Heart left ventricle (tissue), 16 donors: ENCODE results near the gene LRPAP1. TPM values are rescaled to one million over a fixed set of nuclear protein-coding genes. Genes with fewer than 3 reads are reported as not detected.
A peak's percentile ranks its signal among the peaks of the same experiment; 100 is the strongest.

Experiments used
- ATAC-seq, 4 donors: fragments of 200-7000 bp; cut with Tn5 transposase; one replicate each; pipeline ENCODE4 v1.9.1; 2020 to 2022; ENCODE audit warnings: moderate library complexity in 4 of 4, mild to moderate bottlenecking in 3 of 4, moderate number of reproducible peaks in 1 of 4
- DNase-seq, 5 donors: peaks; one replicate each; pipeline ENCODE4 v3.0.0-alpha.2; 2020
- H3K27ac ChIP-seq, 12 donors: fragments of 200-600 bp; sonication (generic) in 4 of 12; one replicate each; pipeline versions ENCODE4 v1.5.0 to v1.8.0; 2016 to 2022; ENCODE audit warnings: mild to moderate bottlenecking in 2 of 12
- H3K27me3 ChIP-seq, 9 donors: fragments of 200-600 bp; sonication (generic) in 2 of 9; one replicate each; pipeline versions ENCODE4 v1.5.1 to v1.8.0; 2016 to 2022; ENCODE audit warnings: mild to moderate bottlenecking in 3 of 9
- H3K36me3 ChIP-seq, 9 donors: fragments of 200-600 bp; sonication (generic) in 2 of 9; one replicate each; pipeline versions ENCODE4 v1.5.0 to v1.8.0; 2018 to 2022; ENCODE audit warnings: mild to moderate bottlenecking in 2 of 9
- H3K4me1 ChIP-seq, 12 donors: fragments of 200-600 bp; sonication (generic) in 4 of 12; one replicate each; pipeline versions ENCODE4 v1.5.0 to v1.8.0; 2016 to 2022; ENCODE audit warnings: mild to moderate bottlenecking in 3 of 12
- H3K4me3 ChIP-seq, 12 donors: fragments of 200-600 bp; sonication (generic) in 4 of 12; one replicate each; pipeline versions ENCODE4 v1.5.0 to v1.8.0; 2017 to 2022; ENCODE audit warnings: mild to moderate bottlenecking in 9 of 12, moderate library complexity in 4 of 12
- H3K9me3 ChIP-seq, 12 donors: fragments of 200-600 bp; sonication (generic) in 4 of 12; one replicate each; pipeline versions ENCODE4 v1.5.0 to v1.8.0; 2016 to 2022; ENCODE audit warnings: mild to moderate bottlenecking in 1 of 12
- CTCF ChIP-seq, 12 donors: fragments of 200-600 bp; sonication (generic) in 4 of 12; IDR thresholded peaks; one replicate each; pipeline versions ENCODE4 v1.5.0 to v1.8.0; 2018 to 2022; ENCODE audit warnings: antibody characterized with exemption in 12 of 12, mild to moderate bottlenecking in 5 of 12
- POLR2A ChIP-seq, 2 donors: fragments of 450-650 bp; IDR thresholded peaks; one replicate each; pipeline ENCODE4 v1.6.1; 2017; ENCODE audit warnings: antibody characterized with exemption in 2 of 2, mild to moderate bottlenecking in 2 of 2, moderate library complexity in 2 of 2
- WGBS, 4 donors: extraction: QIAGEN DNeasy Blood & Tissue Kit in 2 of 4; methylation state at CpG; one replicate each; pipeline versions ENCODE4 v1.1.5 to v1.1.7; 2013 to 2018; 5-methylcytosine and 5-hydroxymethylcytosine counted together
- intact Hi-C, 10 donors: fragments of 100-400 bp; cut with DNase I; formaldehyde crosslinking; loops; one replicate each; pipeline versions ENCODE4 v1.11.1 to v1.14.2; 2022
- polyA plus RNA-seq, 2 donors: library from polyadenylated mRNA; stranded (reverse); fragments of 200-250 nt; gene quantifications; one replicate each; pipeline ENCODE4 v1.2.3, GENCODE V29; 2013
- total RNA-seq, 9 donors: library from RNA; depleted of rRNA in 2 of 9; stranded (reverse); fragments of >200 nt in 2 of 9; fragmentation: NEBNext Ultra II Directional in 3 of 9; extraction: Animal tissue kit (Norgen Biotek cat#: 25700) in 3 of 9; gene quantifications; one replicate each; pipeline versions ENCODE4 v1.1.0 to v1.2.4, GENCODE V29; 2016 to 2023
- donor health status: ischemic (EF 13 %, LVEDD 7.1; RV severe dilation, severe dysfunction).
- donor health status: healthy with polysubstance abuse.
- donor health status: DM: no; HTN: yes; CAD: no.
- donor health status: DM: no; HTN: no; CAD: no.
- donor health status: ischemic (EF 25% LVEDD 6.9; RV normal size, moderate dysfunction).
- donor health status: ischemic (EF 25% LVEDD 5.7; RV mildly dilated, moderate dysfunction).
- donor health status: healthy.
- donor health status: DM: yes; HTN: yes; CAD: no.
- donor health status: ischemic (EF 35%, LVEDD 5.7; RV mildly dilated, moderate dysfunction).
- donor health status: nonischemic (EF 11% LVEDD 7.7; RV severe dilation, severe dysfunction).
- donor health status: DM: yes; HTN: yes; CAD: no.
- donor health status: PGD.
- donor health status: ischemic (EF 29% LVEDD 5.4; RV normal size, mild dysfunction).
- donor health status: nonischemic (EF 23%, LVEDD 6.1; RV moderate dilation, normal function).

The LRPAP1 gene
- total and polyA plus RNA-seq, 11 donors: 105 to 389 (median 283) TPM

GRCh38 chr4:3483471-3483921, 48.7 kb downstream of the LRPAP1 start:
- Histone ChIP-seq H3K36me3 (peaks cover 0 to 2% (median 0%) of the 10 kb centered on the region in 9 donors), H3K9me3 (no peaks in the 10 kb centered on the region), H3K4me1 (peaks cover 0 to 91% (median 51%) of the 10 kb centered on the region in 12 donors), H3K4me3 (no peak overlapping the region), H3K27me3 (peaks cover 0 to 35% (median 3%) of the 10 kb centered on the region in 9 donors), H3K27ac (peak overlapping the region; percentile 83 to 100 (median 94))
- 26 to 49% (median 33%) methylated on average over 17 to 23 of the region's 23 CpGs for WGBS, 4 donors
- peak; percentile 82 to 94 (median 86) for DNase-seq
- no peak for TF ChIP-seq CTCF (IDR thresholded peaks at IDR 0.05)
- TF ChIP-seq POLR2A (IDR thresholded peaks at IDR 0.05): peak in 1 of 2 donors; percentile 17
- peak; percentile 77 to 85 (median 78) for ATAC-seq
- intact Hi-C loops: loop anchor here in 2 of 10 donors (2.0 kb wide), 1 partner anchor 21 kb away; the partner anchor contains the start of gene DOK7 (in 2 of the 2)

DNA sequence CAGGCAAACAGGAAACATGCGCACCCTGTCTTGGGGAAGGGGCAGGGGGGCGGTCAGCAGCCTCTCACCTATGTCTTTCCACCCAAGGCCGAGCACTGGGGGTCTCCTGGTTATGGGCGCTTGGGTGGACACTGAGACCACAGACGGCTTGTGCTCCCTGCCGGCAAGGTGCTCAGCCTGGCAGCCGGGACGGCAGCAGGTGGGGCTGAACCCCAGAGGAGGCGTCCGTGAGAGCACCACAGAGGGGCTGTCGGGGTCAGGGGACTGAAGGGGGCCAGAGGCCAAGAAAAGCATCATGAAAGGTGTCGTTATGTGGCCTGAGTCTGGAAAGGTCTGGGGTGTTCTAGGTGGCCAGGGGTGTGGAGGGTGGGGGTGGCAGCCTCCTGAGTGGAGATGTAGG, 49.5 kb downstream of the LRPAP1 start:
- no peak for ATAC-seq
- Histone ChIP-seq H3K27me3 (peaks cover 0 to 35% (median 3%) of the 10 kb centered on the region in 9 donors), H3K4me1 (peaks cover 0 to 83% (median 50%) of the 10 kb centered on the region in 12 donors), H3K27ac (peak overlapping the region; percentile 23 to 100 (median 94)), H3K4me3 (no peak overlapping the region), H3K9me3 (no peaks in the 10 kb centered on the region), H3K36me3 (peaks cover 0 to 2% (median 0%) of the 10 kb centered on the region in 9 donors)
- TF ChIP-seq CTCF (IDR thresholded peaks at IDR 0.05): no peak
- no peak for TF ChIP-seq POLR2A (IDR thresholded peaks at IDR 0.05)
- 78 to 86% (median 81%) methylated on average over 11 to 12 of the region's 12 CpGs for WGBS, 4 donors
- intact Hi-C loops: loop anchor here in 2 of 10 donors (2.0 kb wide), 1 partner anchor 20 kb away; the partner anchor contains the start of gene DOK7 (in 2 of the 2)
- no peak for DNase-seq

- H3K9me3 ChIP-seq: no peaks in the 10 kb centered on the region
- no peak overlapping the region for H3K4me3 ChIP-seq
- no peak for ATAC-seq
- no peak for TF ChIP-seq CTCF (IDR thresholded peaks at IDR 0.05)
- intact Hi-C loops: loop anchor here in 2 of 10 donors (2.0 kb wide), 1 partner anchor 19 kb away; the partner anchor contains the start of gene DOK7 (in 2 of the 2)
- peak overlapping the region; percentile 23 to 100 (median 94) for H3K27ac ChIP-seq
- H3K36me3 ChIP-seq: peaks cover 0 to 9% (median 0%) of the 10 kb centered on the region in 9 donors
- peaks cover 0 to 35% (median 3%) of the 10 kb centered on the region in 9 donors for H3K27me3 ChIP-seq
- no peak for DNase-seq
- H3K4me1 ChIP-seq: peaks cover 0 to 77% (median 48%) of the 10 kb centered on the region in 12 donors
- 66 to 84% (median 71%) methylated on average over 18 to 19 of the region's 19 CpGs for WGBS, 4 donors
Measured at GRCh38 chr4:3481783-3482393, 50.3 kb downstream of the LRPAP1 start.

GRCh38 chr4:3481113-3481531, 51.1 kb downstream of the LRPAP1 start:
- Histone ChIP-seq H3K27me3 (peaks cover 0 to 35% (median 3%) of the 10 kb centered on the region in 9 donors), H3K4me3 (no peak overlapping the region), H3K36me3 (peaks cover 0 to 10% (median 0%) of the 10 kb centered on the region in 9 donors), H3K27ac (peak overlapping the region in 10 of 12 donors; percentile 23 to 100 (median 94)), H3K9me3 (no peaks in the 10 kb centered on the region), H3K4me1 (peaks cover 0 to 69% (median 42%) of the 10 kb centered on the region in 12 donors)
- intact Hi-C loops: no loop called here
- 32 to 38% (median 38%) methylated on average over 5 of the region's 5 CpGs for WGBS, 4 donors
- no peak for ATAC-seq
- no peak for DNase-seq
- TF ChIP-seq CTCF (IDR thresholded peaks at IDR 0.05) (no peak), POLR2A (IDR thresholded peaks at IDR 0.05) (no peak)
